HCT116 (cell line): Measurements from ENCODE around the gene POC1A. TPM values are rescaled to one million over a fixed set of nuclear protein-coding genes. Genes with fewer than 3 reads are reported as not detected.

Experiments
- ATAC-seq: fragments of 200-7000 bp; cut with Tn5 transposase; 2 replicates; pipeline ENCODE4 v1.9.1; 2020; ENCODE audit warnings: mild to moderate bottlenecking, moderate library complexity
- BruUV-seq: library from RNA; stranded (reverse); fragments of 400-500 nt; replicated peaks from 2 replicates; lab custom pipeline; 2021; lab: Mats Ljungman, UMichigan
- CTCF ChIA-PET: fragments of 300-600 bp; sonication (Branson Sonifier 250); formaldehyde crosslinking; loops from one replicate; lab custom pipeline; 2021; ENCODE audit warnings: antibody characterized with exemption; lab: Charles Lee
- POLR2A ChIA-PET: fragments of 300-600, 350-600 bp; sonication (Branson Sonifier 250); formaldehyde crosslinking; loops from one replicate; lab custom pipeline; 2021; ENCODE audit warnings: antibody characterized with exemption; lab: Charles Lee
- RAD21 ChIA-PET, 2 experiments: fragments of 300-600 bp; sonication (Branson Sonifier 250); formaldehyde crosslinking; loops; one replicate each; lab custom pipeline; 2023; ENCODE audit warnings: low total read pairs in 2 of 2; ENCODE audit not compliant: uncharacterized antibody in 2 of 2, unreplicated experiment in 2 of 2, low non-redundant PET in 1 of 2; lab: Charles Lee
- DNase-seq: peaks from one replicate; pipeline ENCODE4 v3.0.0-alpha.2; 2010; ENCODE audit warnings: low read depth, low spot score
- H2AFZ ChIP-seq: fragments of 200-600 bp; shearing (Covaris generic), sonication (generic); 2 replicates; pipeline ENCODE4 v1.6.1; 2017; ENCODE audit warnings: low read depth, mixed run types, mixed read lengths, antibody characterized with exemption, low read length; ENCODE audit not compliant: poor library complexity, severe bottlenecking
- H3K27ac ChIP-seq: 2 replicates; pipeline ENCODE4 v1.5.1; 2012; ENCODE audit warnings: low read depth, low read length
- H3K27me3 ChIP-seq: fragments of 200-600 bp; sonication (generic); 2 replicates; pipeline ENCODE4 v1.6.1; 2016; ENCODE audit warnings: mixed run types, low read length, mixed read lengths; ENCODE audit not compliant: insufficient read depth
- H3K36me3 ChIP-seq, 2 experiments: fragments of 200-500 bp in 1 of 2; fragments of 200-600 bp in 1 of 2; sonication (Bioruptor generic) in 1 of 2; sonication (generic) in 1 of 2; 2 replicates each; pipeline versions ENCODE4 v1.5.1 to v1.6.1; 2014 to 2016; ENCODE audit warnings: low read length in 2 of 2, inconsistent platforms in 1 of 2, mixed read lengths in 1 of 2, mixed run types in 1 of 2; ENCODE audit not compliant: insufficient read depth in 2 of 2, control insufficient read depth in 1 of 2
- H3K4me1 ChIP-seq, 2 experiments: fragments of 200-600 bp in 1 of 2; sonication (generic) in 1 of 2; 2 replicates each; pipeline versions ENCODE4 v1.5.1 to v1.6.1; 2012 to 2017; ENCODE audit warnings: low read length in 2 of 2, inconsistent platforms in 1 of 2, mild to moderate bottlenecking in 1 of 2, mixed read lengths in 1 of 2, mixed run types in 1 of 2, moderate library complexity in 1 of 2; ENCODE audit not compliant: insufficient read depth in 2 of 2, control insufficient read depth in 1 of 2
- H3K4me2 ChIP-seq: fragments of 200-600 bp; sonication (generic); 2 replicates; pipeline ENCODE4 v1.6.1; 2017; ENCODE audit warnings: mixed run types, low read length, mixed read lengths
- H3K4me3 ChIP-seq, 2 experiments: fragments of 200-600 bp in 1 of 2; sonication (generic) in 1 of 2; replicated peaks in 1 of 2; 2 replicates each; pipeline ENCODE4 v1.5.1; 2011 to 2016; ENCODE audit warnings: low read length in 2 of 2, control low read depth in 1 of 2, low read depth in 1 of 2, mild to moderate bottlenecking in 1 of 2, mixed read lengths in 1 of 2, mixed run types in 1 of 2
- H3K79me2 ChIP-seq: fragments of 200-600 bp; sonication (generic); 2 replicates; pipeline ENCODE4 v1.6.1; 2017; ENCODE audit warnings: mild to moderate bottlenecking, mixed run types, low read length, moderate library complexity, mixed read lengths; ENCODE audit not compliant: insufficient read depth
- H3K9ac ChIP-seq: fragments of 200-600 bp; sonication (generic); 2 replicates; pipeline ENCODE4 v1.6.1; 2016; ENCODE audit warnings: low read length, mixed read lengths
- H3K9me2 ChIP-seq: fragments of 200-600 bp; sonication (generic), shearing (Covaris generic); 2 replicates; pipeline ENCODE4 v1.6.1; 2017; ENCODE audit warnings: mixed run types, mild to moderate bottlenecking, moderate library complexity; ENCODE audit not compliant: insufficient read depth
- H3K9me3 ChIP-seq, 2 experiments: fragments of 200-500 bp in 1 of 2; fragments of 200-600 bp in 1 of 2; sonication (Bioruptor generic) in 1 of 2; sonication (generic) in 1 of 2; 2 replicates each; pipeline ENCODE4 v1.6.1; 2014 to 2017; ENCODE audit warnings: low read length in 2 of 2, mixed read lengths in 2 of 2, inconsistent platforms in 1 of 2, low read depth in 1 of 2, mild to moderate bottlenecking in 1 of 2, mixed run types in 1 of 2, moderate library complexity in 1 of 2; ENCODE audit not compliant: control insufficient read depth in 1 of 2, insufficient read depth in 1 of 2
- H4K20me1 ChIP-seq: fragments of 200-600 bp; sonication (generic), shearing (Covaris generic); 2 replicates; pipeline ENCODE4 v1.6.1; 2017; ENCODE audit warnings: mixed run types, mild to moderate bottlenecking, moderate library complexity; ENCODE audit not compliant: insufficient read depth
- ATF3 ChIP-seq: IDR thresholded peaks from 2 replicates; pipeline ENCODE4 v1.6.1; 2012
- CEBPB ChIP-seq: IDR thresholded peaks from 2 replicates; pipeline ENCODE4 v1.6.1; 2012; ENCODE audit warnings: low read depth
- CTCF ChIP-seq, 3 experiments: fragments of 200-600 bp in 1 of 3; sonication (generic) in 1 of 3; IDR thresholded peaks in 2 of 3; conservative IDR thresholded peaks in 1 of 3; 2 replicates each; pipeline ENCODE4 v1.5.1; 2012 to 2017; ENCODE audit warnings: low read depth in 2 of 3, low read length in 2 of 3, antibody characterized with exemption in 1 of 3, borderline replicate concordance in 1 of 3, control low read depth in 1 of 3, mild to moderate bottlenecking in 1 of 3, mixed read lengths in 1 of 3, mixed run types in 1 of 3, moderate library complexity in 1 of 3; ENCODE audit not compliant: insufficient read depth in 1 of 3
- EGR1 ChIP-seq: IDR thresholded peaks from 2 replicates; pipeline ENCODE4 v1.6.1; 2012; ENCODE audit warnings: low read depth
- EZH2 ChIP-seq: fragments of 200-600 bp; sonication (generic); IDR thresholded peaks from 2 replicates; pipeline ENCODE4 v1.6.1; 2017; ENCODE audit warnings: antibody characterized with exemption, mixed run types
- EZH2phosphoT487 ChIP-seq: fragments of 200-600 bp; IDR thresholded peaks from 2 replicates; pipeline ENCODE4 v1.6.1; 2018; ENCODE audit warnings: antibody characterized with exemption, borderline replicate concordance
- FOSL1 ChIP-seq: IDR thresholded peaks from 2 replicates; pipeline ENCODE4 v1.6.1; 2012; ENCODE audit warnings: low read depth
- JUND ChIP-seq: IDR thresholded peaks from 2 replicates; pipeline ENCODE4 v1.6.1; 2012
- MAX ChIP-seq: IDR thresholded peaks from 2 replicates; pipeline ENCODE4 v1.6.1; 2012
- POLR2A ChIP-seq: IDR thresholded peaks from 2 replicates; pipeline ENCODE4 v1.7.0; 2011; ENCODE audit warnings: borderline replicate concordance; ENCODE audit not compliant: insufficient read depth, insufficient read length; ENCODE audit errors: extremely low read depth
- POLR2AphosphoS5 ChIP-seq: IDR thresholded peaks from 2 replicates; pipeline ENCODE4 v1.6.1; 2011; ENCODE audit warnings: mild to moderate bottlenecking, low read depth, low read length, moderate library complexity
- RAD21 ChIP-seq: IDR thresholded peaks from 2 replicates; pipeline ENCODE4 v1.6.1; 2012; ENCODE audit warnings: low read depth, mild to moderate bottlenecking
- REST ChIP-seq: IDR thresholded peaks from 2 replicates; pipeline ENCODE4 v1.6.1; 2012; ENCODE audit warnings: low read depth
- SIN3A ChIP-seq: IDR thresholded peaks from 2 replicates; pipeline ENCODE4 v1.6.1; 2012; ENCODE audit warnings: low read depth
- SP1 ChIP-seq: IDR thresholded peaks from 2 replicates; pipeline ENCODE4 v1.6.1; 2012; ENCODE audit warnings: low read depth
- TCF7L2 ChIP-seq: IDR thresholded peaks from 2 replicates; pipeline ENCODE4 v1.7.0; 2011; ENCODE audit warnings: borderline replicate concordance, inconsistent platforms; ENCODE audit not compliant: insufficient read depth, insufficient read length; ENCODE audit errors: extremely low read depth
- ZBTB33 ChIP-seq: IDR thresholded peaks from 2 replicates; pipeline ENCODE4 v1.6.1; 2011; ENCODE audit warnings: mild to moderate bottlenecking, low read length, moderate library complexity; ENCODE audit not compliant: insufficient replicate concordance; ENCODE audit errors: extremely low read depth
- ZFX ChIP-seq: fragments of 450-650 bp; IDR thresholded peaks from 2 replicates; pipeline ENCODE4 v1.6.1; 2017
- ZNF274 ChIP-seq: fragments of 200-500 bp; sonication (Bioruptor generic); IDR thresholded peaks from 2 replicates; pipeline ENCODE4 v1.6.1; 2014; ENCODE audit warnings: mild to moderate bottlenecking, low read depth, low read length, inconsistent platforms
- intact Hi-C: fragments of 100-400 bp; cut with micrococcal nuclease; formaldehyde crosslinking; loops from 2 replicates; pipeline ENCODE4 v1.10.0; 2022
- total RNA-seq: library from RNA; stranded (reverse); gene quantifications from one replicate; pipeline ENCODE4 v1.2.1, GENCODE V29; 2021; ENCODE audit not compliant: unreplicated experiment

Gene POC1A
- total RNA-seq, 1 experiment from 2014 or later, result 34.0 TPM

- TF ChIP-seq EZH2phosphoT487 (no peak), JUND (no peak), CTCF (IDR thresholded peaks at IDR 0.05 in 2 of 3, conservative IDR thresholded peaks at IDR 0.05 in 1 of 3; ENCODE audit: borderline replicate concordance in 1 of 3, insufficient read depth in 1 of 3, low read depth in 2 of 3, low read length in 2 of 3) (no peak), EZH2 (no peak), ZBTB33 (no peak), SIN3A (no peak), POLR2AphosphoS5 (no peak), RAD21 (no peak), ZNF274 (no peak), FOSL1 (no peak), SP1 (no peak), ATF3 (no peak), CEBPB (no peak), EGR1 (no peak), TCF7L2 (no peak), REST (no peak), MAX (no peak), ZFX (no peak), POLR2A (no peak)
- no TSS peak for BruUV-seq
- no peaks in the 10 kb centered on the region for H3K9me3 ChIP-seq
- H3K79me2 ChIP-seq, result no peaks in the 10 kb centered on the region
- ChIA-PET RAD21 (interaction anchor here in 1 of 2 experiments (1.0 kb wide), 1 partner anchor 14 kb away, joined by 3 read pairs; no protein-coding TSS in a partner anchor), POLR2A (no interaction called here), CTCF (no interaction called here)
- no peaks in the 10 kb centered on the region for H3K27me3 ChIP-seq
- no peak for ATAC-seq
- H3K4me1 ChIP-seq, result peaks cover 0 to 25% of the 10 kb centered on the region in 2 experiments; a peak in 1 of 4 replicates
- DNase-seq, result no peak
- H3K9me2 ChIP-seq, result no peaks in the 10 kb centered on the region
- H3K4me3 ChIP-seq, result no peak overlapping the region
- H4K20me1 ChIP-seq, result no peaks in the 10 kb centered on the region
- no peaks in the 10 kb centered on the region for H3K36me3 ChIP-seq
- intact Hi-C loops, result no loop called here
- no peak overlapping the region for H2AFZ ChIP-seq
- H3K9ac ChIP-seq, result no peak overlapping the region
- H3K27ac ChIP-seq, result no peak overlapping the region
- no peak overlapping the region for H3K4me2 ChIP-seq
Measured at GRCh38 chr3:52039846-52040245, 114.4 kb downstream of the POC1A start.
